Neural crest cell (in vitro differentiated cells): Measurements from ENCODE around the gene ONECUT1. TPM values are rescaled to one million over a fixed set of nuclear protein-coding genes. Genes with fewer than 3 reads are reported as not detected.

Experiments used
- DNase-seq: peaks from one replicate; pipeline ENCODE4 v3.0.0; 2021; ENCODE audit warnings: low read depth, mixed read lengths, low spot score
- H3K27ac Mint-ChIP-seq: one replicate; pipeline ENCODE4 v1.8.0; 2021; ENCODE audit warnings: mild to moderate bottlenecking, mixed read lengths; ENCODE audit not compliant: unreplicated experiment
- H3K27me3 Mint-ChIP-seq: 2 replicates; pipeline ENCODE4 v1.8.0; 2021; ENCODE audit warnings: low read depth, mild to moderate bottlenecking, mixed read lengths
- H3K36me3 Mint-ChIP-seq: 2 replicates; pipeline ENCODE4 v1.8.0; 2021; ENCODE audit warnings: low read depth, mild to moderate bottlenecking, mixed read lengths
- H3K4me1 Mint-ChIP-seq: 2 replicates; pipeline ENCODE4 v1.8.0; 2021; ENCODE audit warnings: mixed read lengths
- H3K4me3 Mint-ChIP-seq: one replicate; pipeline ENCODE4 v1.8.0; 2021; ENCODE audit warnings: mild to moderate bottlenecking, mixed read lengths
- H3K9me3 Mint-ChIP-seq: 2 replicates; pipeline ENCODE4 v1.8.0; 2021; ENCODE audit warnings: mixed read lengths
- total RNA-seq: library from RNA; stranded (reverse); gene quantifications from 2 replicates; pipeline ENCODE4 v1.2.1, GENCODE V29; 2021
- TF ChIP-seq, protein P1 (sequence below): fragments of 200-600 bp; sonication (generic); conservative IDR thresholded peaks from 2 replicates; pipeline ENCODE4 v1.5.0; 2021; ENCODE audit warnings: antibody characterized with exemption, mild to moderate bottlenecking

Gene ONECUT1
- total RNA-seq, 1 donor from 2014 or later = 41.6 TPM

DNA sequence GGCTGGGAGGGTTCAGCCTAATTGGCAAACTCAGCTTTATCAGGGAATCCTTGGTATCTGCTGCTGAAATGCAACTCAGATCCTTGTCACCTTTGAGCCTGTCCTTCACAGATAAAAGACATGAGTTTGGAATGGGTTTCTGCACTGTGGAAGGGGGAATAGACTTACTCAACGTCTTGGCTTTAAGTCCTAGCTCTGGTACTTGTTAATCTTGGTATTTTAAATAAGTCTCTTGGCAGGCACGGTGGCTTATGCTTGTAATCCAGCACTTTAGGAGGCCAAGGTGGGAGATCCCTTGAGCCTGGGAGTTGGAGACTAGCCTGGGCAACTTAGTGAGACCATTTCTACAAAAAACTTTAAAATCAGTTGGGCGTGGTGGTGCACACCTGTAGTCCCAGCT lies 55.8 kb downstream of the ONECUT1 start:
- Mint-ChIP-seq H3K9me3 (no peaks in the 10 kb centered on the region), H3K36me3 (no peaks in the 10 kb centered on the region), H3K27me3 (no peaks in the 10 kb centered on the region), H3K4me3 (no peak overlapping the region), H3K4me1 (peaks cover 4% of the 10 kb centered on the region), H3K27ac (no peak overlapping the region)
- TF ChIP-seq, protein P1, sequence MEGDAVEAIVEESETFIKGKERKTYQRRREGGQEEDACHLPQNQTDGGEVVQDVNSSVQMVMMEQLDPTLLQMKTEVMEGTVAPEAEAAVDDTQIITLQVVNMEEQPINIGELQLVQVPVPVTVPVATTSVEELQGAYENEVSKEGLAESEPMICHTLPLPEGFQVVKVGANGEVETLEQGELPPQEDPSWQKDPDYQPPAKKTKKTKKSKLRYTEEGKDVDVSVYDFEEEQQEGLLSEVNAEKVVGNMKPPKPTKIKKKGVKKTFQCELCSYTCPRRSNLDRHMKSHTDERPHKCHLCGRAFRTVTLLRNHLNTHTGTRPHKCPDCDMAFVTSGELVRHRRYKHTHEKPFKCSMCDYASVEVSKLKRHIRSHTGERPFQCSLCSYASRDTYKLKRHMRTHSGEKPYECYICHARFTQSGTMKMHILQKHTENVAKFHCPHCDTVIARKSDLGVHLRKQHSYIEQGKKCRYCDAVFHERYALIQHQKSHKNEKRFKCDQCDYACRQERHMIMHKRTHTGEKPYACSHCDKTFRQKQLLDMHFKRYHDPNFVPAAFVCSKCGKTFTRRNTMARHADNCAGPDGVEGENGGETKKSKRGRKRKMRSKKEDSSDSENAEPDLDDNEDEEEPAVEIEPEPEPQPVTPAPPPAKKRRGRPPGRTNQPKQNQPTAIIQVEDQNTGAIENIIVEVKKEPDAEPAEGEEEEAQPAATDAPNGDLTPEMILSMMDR = no peak
- no peak for DNase-seq

DNA sequence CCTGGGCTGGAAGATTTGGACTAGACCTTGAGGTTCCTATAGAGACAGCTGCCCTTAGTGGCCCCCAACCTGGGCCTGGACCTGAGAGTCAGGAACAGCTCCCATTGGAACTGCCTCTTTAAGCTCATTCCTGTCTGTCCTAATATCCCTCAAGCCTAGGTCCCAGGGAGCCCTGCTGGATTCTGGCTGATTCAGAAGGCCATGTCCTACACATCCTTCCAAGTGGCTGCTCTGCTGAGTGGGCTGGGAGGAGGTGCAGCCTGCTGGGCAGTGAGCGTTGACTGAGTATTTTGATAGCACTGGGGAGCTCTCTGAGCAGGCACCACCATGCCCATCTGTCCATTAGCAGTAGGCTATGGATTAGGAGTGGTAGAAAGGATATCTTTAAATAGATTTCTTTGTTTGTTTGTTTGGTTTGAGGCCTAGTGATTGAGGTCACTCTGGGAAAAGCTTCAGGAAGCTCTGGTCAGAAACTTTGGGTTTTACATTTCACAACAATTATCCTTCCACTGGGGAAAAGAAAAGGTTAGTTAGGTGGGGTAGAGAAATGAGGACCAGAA lies 56.4 kb downstream of the ONECUT1 start:
- no peak for DNase-seq
- Mint-ChIP-seq H3K36me3 (no peaks in the 10 kb centered on the region), H3K4me1 (peaks cover 4% of the 10 kb centered on the region), H3K4me3 (no peak overlapping the region), H3K9me3 (no peaks in the 10 kb centered on the region), H3K27ac (no peak overlapping the region), H3K27me3 (no peaks in the 10 kb centered on the region)
- TF ChIP-seq, protein P1 = no peak

DNA sequence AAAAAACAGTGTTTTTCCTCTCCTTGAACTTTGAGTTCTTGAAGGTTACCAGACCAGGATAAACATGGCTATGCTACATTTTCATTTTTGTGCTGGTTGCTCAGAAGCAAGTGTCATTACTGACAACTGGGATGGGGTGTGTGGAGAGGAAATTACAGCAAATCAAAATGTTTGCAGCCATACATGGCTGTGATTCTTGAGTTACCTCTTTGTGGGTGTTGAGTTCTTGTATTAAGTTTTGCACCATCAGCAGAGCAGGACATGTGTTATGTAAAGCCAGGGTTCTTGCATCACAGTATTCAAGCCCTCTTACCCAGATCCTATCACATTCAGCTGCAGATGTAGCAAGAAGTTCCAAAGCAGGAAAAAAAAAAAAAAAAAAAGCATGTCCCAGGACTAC lies 57.0 kb downstream of the ONECUT1 start:
- TF ChIP-seq, protein P1 = no peak
- Mint-ChIP-seq H3K36me3 (no peaks in the 10 kb centered on the region), H3K4me3 (no peak overlapping the region), H3K27me3 (no peaks in the 10 kb centered on the region), H3K27ac (peak overlapping the region; percentile 50), H3K4me1 (peaks cover 4% of the 10 kb centered on the region), H3K9me3 (no peaks in the 10 kb centered on the region)
- DNase-seq = no peak

DNA sequence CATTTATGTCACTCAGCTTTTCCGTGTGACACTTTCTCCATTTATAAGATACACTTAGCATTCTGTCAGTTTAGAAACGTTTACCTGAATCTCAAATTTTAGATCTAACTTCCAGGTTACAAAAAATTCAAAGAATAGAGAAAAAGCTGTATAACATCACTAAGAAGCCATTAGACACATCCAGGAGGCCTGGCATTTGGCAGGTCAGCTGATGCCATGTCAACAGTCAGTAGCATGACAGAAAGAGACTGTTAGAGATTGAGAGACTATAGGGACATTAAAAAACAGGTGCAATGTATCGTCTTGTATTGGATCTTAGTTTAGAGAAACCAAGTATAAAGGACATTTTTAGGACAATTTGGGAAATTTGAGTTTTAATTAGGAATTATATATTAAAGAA lies 57.6 kb downstream of the ONECUT1 start:
- Mint-ChIP-seq H3K36me3 (no peaks in the 10 kb centered on the region), H3K4me3 (no peak overlapping the region)

DNA sequence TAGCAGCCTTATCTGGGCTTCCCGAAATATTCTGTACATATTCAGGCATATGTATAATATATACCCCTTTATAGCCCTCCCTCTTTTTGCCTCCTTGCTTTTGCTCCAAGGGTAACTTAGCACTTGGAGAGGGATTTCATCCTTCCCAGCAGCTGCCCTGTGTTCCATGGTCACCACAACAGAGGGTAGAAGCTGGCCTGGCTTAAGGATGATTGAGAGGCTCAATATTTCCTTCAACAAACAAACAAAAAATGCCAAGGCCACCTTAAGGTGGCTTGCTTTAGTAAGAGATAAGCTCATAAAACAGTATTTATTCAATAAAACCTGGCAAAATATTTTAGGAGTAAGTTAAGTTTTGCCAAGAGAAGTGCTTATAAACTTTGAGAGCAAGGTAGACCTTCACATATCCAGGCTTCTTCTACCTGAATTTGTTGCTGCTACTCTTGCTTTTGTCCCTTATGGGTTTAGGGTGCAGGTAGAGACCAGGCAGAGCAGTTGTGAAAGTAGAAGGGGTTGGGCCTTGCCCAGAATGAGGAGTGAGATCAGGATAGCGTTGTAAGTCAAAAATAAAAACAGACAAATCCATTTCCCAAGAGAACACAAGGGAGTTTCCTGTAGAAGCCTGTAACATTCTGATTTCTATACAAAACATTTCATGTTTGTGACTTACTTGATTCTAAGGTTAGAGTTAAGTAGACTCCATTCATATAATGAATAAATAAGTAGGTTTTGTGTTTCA lies 58.2 kb downstream of the ONECUT1 start:
- H3K36me3 Mint-ChIP-seq = no peaks in the 10 kb centered on the region
- peaks cover 4% of the 10 kb centered on the region for H3K4me1 Mint-ChIP-seq
- no peaks in the 10 kb centered on the region for H3K9me3 Mint-ChIP-seq
- H3K4me3 Mint-ChIP-seq = no peak overlapping the region
- TF ChIP-seq, protein P1 = no peak
- no peak for DNase-seq
- H3K27me3 Mint-ChIP-seq = no peaks in the 10 kb centered on the region
- H3K27ac Mint-ChIP-seq = no peak overlapping the region

More for the DNA sequence above, 57.6 kb downstream of the ONECUT1 start:
- H3K27me3 Mint-ChIP-seq = no peaks in the 10 kb centered on the region
- no peak for DNase-seq
- H3K27ac Mint-ChIP-seq = no peak overlapping the region
- H3K4me1 Mint-ChIP-seq = peaks cover 4% of the 10 kb centered on the region
- TF ChIP-seq, protein P1 = no peak
- H3K9me3 Mint-ChIP-seq = no peaks in the 10 kb centered on the region
